ENCODE data around the gene SIRPG. TPM values are rescaled to one million over a fixed set of nuclear protein-coding genes. Genes with fewer than 3 reads are reported as not detected.

The SIRPG gene
- total RNA-seq, 4 donors from 2014 or later: 0.62 TPM; not detected in 3

DNA sequence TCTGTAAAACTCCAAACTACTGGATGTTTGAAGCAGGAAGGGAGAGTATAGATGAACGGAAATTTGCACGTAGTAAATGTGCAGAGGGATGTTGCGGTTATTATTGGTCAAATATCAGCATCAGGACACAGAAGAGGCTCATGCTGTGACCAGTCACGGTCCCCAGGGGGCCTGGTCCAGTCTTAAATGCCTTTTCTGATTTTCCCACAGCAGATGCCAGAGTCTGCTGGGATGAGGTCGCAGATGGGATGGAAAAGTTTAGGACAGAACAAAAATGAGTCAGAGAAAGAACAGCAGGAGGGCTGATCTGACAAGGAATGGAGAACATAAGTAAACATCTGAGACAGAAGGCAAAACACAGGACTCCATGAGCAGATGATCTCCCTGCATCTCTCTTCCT lies 11.7 kb upstream of the SIRPG start:
- no peak for ATAC-seq
- WGBS, 2 donors (ENCODE audit: low coverage in 1 of 2): 51 to 83% methylated on average over 4 of the region's 5 CpGs

GRCh38 chr20:1667502-1668085 lies 10.0 kb upstream of the SIRPG start:
- Histone ChIP-seq H3K4me3 (no peak overlapping the region), H3K36me3 (no peaks in the 10 kb centered on the region), H3K9me3 (no peaks in the 10 kb centered on the region), H3K4me1 (no peaks in the 10 kb centered on the region), H3K27me3 (peaks cover 2% of the 10 kb centered on the region), H3K27ac (no peak overlapping the region)
- no peak for ATAC-seq
- no peak for TF ChIP-seq EP300 (IDR thresholded peaks at IDR 0.05)
- no peak for TF ChIP-seq POLR2AphosphoS5 (IDR thresholded peaks at IDR 0.05)
- no peak for TF ChIP-seq POLR2A (IDR thresholded peaks at IDR 0.05)
- no peak for TF ChIP-seq CTCF (IDR thresholded peaks at IDR 0.05)
- 11 to 73% methylated on average over 1 of the region's 1 CpG for WGBS, 2 donors (ENCODE audit: low coverage in 1 of 2)

More for the DNA sequence above, 11.7 kb upstream of the SIRPG start:
- Histone ChIP-seq H3K4me1 (no peaks in the 10 kb centered on the region), H3K27ac (no peak overlapping the region), H3K4me3 (no peak overlapping the region), H3K36me3 (no peaks in the 10 kb centered on the region), H3K27me3 (peaks cover 2% of the 10 kb centered on the region), H3K9me3 (no peaks in the 10 kb centered on the region)
- no peak for TF ChIP-seq EP300 (IDR thresholded peaks at IDR 0.05)
- no peak for TF ChIP-seq POLR2AphosphoS5 (IDR thresholded peaks at IDR 0.05)
- TF ChIP-seq CTCF (IDR thresholded peaks at IDR 0.05): no peak
- no peak for TF ChIP-seq POLR2A (IDR thresholded peaks at IDR 0.05)

DNA sequence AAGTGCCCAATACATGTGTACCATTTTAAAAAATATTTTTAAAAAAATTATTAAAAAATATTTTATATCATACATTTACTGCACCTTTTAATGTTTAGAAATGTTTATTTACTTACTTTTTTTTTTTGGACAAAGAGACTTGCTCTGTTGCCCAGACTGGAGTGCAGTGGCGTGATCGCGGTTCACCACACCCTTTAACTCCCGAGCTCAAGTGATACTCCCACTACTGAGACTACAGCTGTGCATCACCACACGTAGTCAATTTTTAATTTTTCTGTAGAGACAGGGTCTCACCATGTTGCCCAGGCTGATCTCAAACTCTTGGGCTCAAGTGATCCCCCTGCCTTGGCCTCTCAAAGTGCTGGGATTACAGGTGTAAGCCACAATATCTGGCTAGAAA lies 9.2 kb upstream of the SIRPG start:
- Histone ChIP-seq H3K9me3 (no peaks in the 10 kb centered on the region), H3K27me3 (peaks cover 3% of the 10 kb centered on the region), H3K27ac (no peak overlapping the region), H3K4me1 (no peaks in the 10 kb centered on the region), H3K4me3 (no peak overlapping the region), H3K36me3 (no peaks in the 10 kb centered on the region)
- no peak for ATAC-seq
- 65 to 67% methylated on average over 3 of the region's 5 CpGs for WGBS, 2 donors (ENCODE audit: low coverage in 1 of 2)
- no peak for TF ChIP-seq EP300 (IDR thresholded peaks at IDR 0.05)
- TF ChIP-seq CTCF (IDR thresholded peaks at IDR 0.05): no peak
- TF ChIP-seq POLR2AphosphoS5 (IDR thresholded peaks at IDR 0.05): no peak
- no peak for TF ChIP-seq POLR2A (IDR thresholded peaks at IDR 0.05)

GRCh38 chr20:1665345-1665744 lies 7.8 kb upstream of the SIRPG start:
- Histone ChIP-seq H3K27me3 (peaks cover 11% of the 10 kb centered on the region), H3K36me3 (no peaks in the 10 kb centered on the region), H3K27ac (no peak overlapping the region), H3K9me3 (no peaks in the 10 kb centered on the region), H3K4me1 (no peaks in the 10 kb centered on the region), H3K4me3 (no peak overlapping the region)
- 77 to 80% methylated on average over 1 to 2 of the region's 3 CpGs for WGBS, 2 donors (ENCODE audit: low coverage in 1 of 2)
- no peak for ATAC-seq
- TF ChIP-seq EP300 (IDR thresholded peaks at IDR 0.05) (no peak), CTCF (IDR thresholded peaks at IDR 0.05) (no peak), POLR2AphosphoS5 (IDR thresholded peaks at IDR 0.05) (no peak), POLR2A (IDR thresholded peaks at IDR 0.05) (no peak)

DNA sequence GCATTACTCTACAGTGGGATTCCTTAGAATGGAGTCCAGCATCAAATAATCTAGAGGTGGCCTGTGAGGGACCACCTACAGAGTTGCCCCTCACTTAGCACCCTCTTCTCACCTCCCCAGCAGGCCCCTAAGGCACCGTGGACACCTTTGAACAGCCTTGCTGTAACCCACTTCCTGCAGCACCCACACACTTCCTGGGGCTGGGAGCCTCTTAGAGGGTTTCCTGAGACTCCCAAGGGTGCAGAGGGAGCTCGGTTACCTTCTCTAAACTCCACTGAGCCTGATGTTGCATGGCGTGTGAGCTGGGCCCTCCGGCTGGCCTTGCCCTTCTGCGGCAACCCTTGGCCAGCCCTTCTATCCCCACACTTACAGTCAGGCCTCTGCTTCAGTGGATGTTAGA lies 7.3 kb upstream of the SIRPG start:
- Histone ChIP-seq H3K4me1 (no peaks in the 10 kb centered on the region), H3K9me3 (no peaks in the 10 kb centered on the region), H3K27ac (no peak overlapping the region), H3K4me3 (no peak overlapping the region), H3K36me3 (no peaks in the 10 kb centered on the region), H3K27me3 (peaks cover 11% of the 10 kb centered on the region)
- 0 to 60% methylated on average over 1 of the region's 5 CpGs for WGBS, 2 donors (ENCODE audit: low coverage in 1 of 2)
- TF ChIP-seq POLR2AphosphoS5 (IDR thresholded peaks at IDR 0.05) (no peak), CTCF (IDR thresholded peaks at IDR 0.05) (no peak), EP300 (IDR thresholded peaks at IDR 0.05) (no peak), POLR2A (IDR thresholded peaks at IDR 0.05) (no peak)
- ATAC-seq: no peak

Data from gastroesophageal sphincter (tissue), 4 donors.